Hematopoietic multipotent progenitor cell treated with erythropoietin and hydrocortisone succinate and interleukin-3 and kit ligand, for 17 days (in vitro differentiated cells): ENCODE data around the gene RBPJL.
A peak's percentile ranks its signal among the peaks of the same experiment; 100 is the strongest.

Experiments used
- DNase-seq: peaks from one replicate; pipeline ENCODE4 v3.0.0-alpha.2; 2015; ENCODE audit warnings: low spot score

RBPJL gene

GRCh38 chr20:45361793-45362192 lies 55.2 kb downstream of the RBPJL start:
- DNase-seq, result no peak

GRCh38 chr20:45362804-45363610 lies 56.4 kb downstream of the RBPJL start, which contains the start of gene SYS1:
SYS1 (plus strand) TSS chr20:45363156; CDS start chr20:45363532, 376 bp downstream.
- DNase-seq, result peak; percentile 100

GRCh38 chr20:45363611-45364492 lies 57.2 kb downstream of the RBPJL start:
- no peak for DNase-seq

GRCh38 chr20:45365444-45365970 lies 58.9 kb downstream of the RBPJL start:
- no peak for DNase-seq

GRCh38 chr20:45366192-45366591 lies 59.6 kb downstream of the RBPJL start:
- no peak for DNase-seq

GRCh38 chr20:45366631-45367030 lies 60.0 kb downstream of the RBPJL start:
- DNase-seq, result no peak

- no peak for DNase-seq
Measured at GRCh38 chr20:45367126-45367525, 60.5 kb downstream of the RBPJL start.
